Endodermal cell (in vitro differentiated cells): ENCODE results near the gene PCDH17. TPM values are rescaled to one million over a fixed set of nuclear protein-coding genes. Genes with fewer than 3 reads are reported as not detected.

Experiments used
- DNase-seq: peaks from one replicate; pipeline ENCODE4 v3.0.0-alpha.2; 2017
- H3K27ac ChIP-seq: 2 replicates; pipeline ENCODE4 v1.5.1; 2013; ENCODE audit warnings: mild to moderate bottlenecking, low read depth, low read length, moderate library complexity
- H3K27me3 ChIP-seq: 2 replicates; pipeline ENCODE4 v1.6.1; 2013; ENCODE audit warnings: mild to moderate bottlenecking, low read length, moderate library complexity; ENCODE audit not compliant: insufficient read depth, control insufficient read depth, poor library complexity, severe bottlenecking
- H3K36me3 ChIP-seq: 2 replicates; pipeline ENCODE4 v1.7.0; 2013; ENCODE audit warnings: mild to moderate bottlenecking, low read length, moderate library complexity; ENCODE audit not compliant: control insufficient read depth, insufficient read depth
- H3K4me1 ChIP-seq: one replicate; pipeline ENCODE4 v1.7.0; 2013; ENCODE audit warnings: low read length; ENCODE audit not compliant: control insufficient read depth, insufficient read depth
- H3K4me3 ChIP-seq: 2 replicates; pipeline ENCODE4 v1.5.1; 2013; ENCODE audit warnings: mild to moderate bottlenecking, low read length, moderate library complexity
- H3K9ac ChIP-seq: 2 replicates; pipeline ENCODE4 v1.6.1; 2013; ENCODE audit warnings: mild to moderate bottlenecking, low read length, moderate library complexity; ENCODE audit not compliant: poor library complexity, severe bottlenecking; ENCODE audit errors: extremely low read depth
- H3K9me3 ChIP-seq: 2 replicates; pipeline ENCODE4 v1.6.1; 2013; ENCODE audit warnings: mild to moderate bottlenecking, low read length, moderate library complexity; ENCODE audit not compliant: control insufficient read depth
- H3K27ac Mint-ChIP-seq: 2 replicates; pipeline ENCODE4 v1.8.0; 2020; ENCODE audit warnings: mixed read lengths
- H3K27me3 Mint-ChIP-seq: 2 replicates; pipeline ENCODE4 v1.8.0; 2021; ENCODE audit warnings: mild to moderate bottlenecking, mixed read lengths; ENCODE audit not compliant: insufficient read depth
- H3K36me3 Mint-ChIP-seq: 2 replicates; pipeline ENCODE4 v1.8.0; 2020; ENCODE audit warnings: low read depth, mixed read lengths
- H3K4me1 Mint-ChIP-seq: 2 replicates; pipeline ENCODE4 v1.8.0; 2020; ENCODE audit warnings: mixed read lengths
- H3K4me3 Mint-ChIP-seq: 2 replicates; pipeline ENCODE4 v1.8.0; 2020; ENCODE audit warnings: mild to moderate bottlenecking, moderate library complexity, mixed read lengths
- H3K9me3 Mint-ChIP-seq: 2 replicates; pipeline ENCODE4 v1.8.0; 2020; ENCODE audit warnings: mild to moderate bottlenecking, mixed read lengths
- CTCF ChIP-seq: fragments of 200-600 bp; sonication (generic); conservative IDR thresholded peaks from 2 replicates; pipeline ENCODE4 v1.5.0; 2021; ENCODE audit warnings: antibody characterized with exemption, mild to moderate bottlenecking
- WGBS, 2 experiments: methylation state at CpG; one replicate each; pipeline versions ENCODE4 v1.1.5 to v1.1.7; 2013; ENCODE audit warnings: missing lambda C conversion rate in 2 of 2, mixed read lengths in 1 of 2; ENCODE audit not compliant: insufficient coverage in 1 of 2, insufficient read length in 1 of 2; 5-methylcytosine and 5-hydroxymethylcytosine counted together
- total RNA-seq, 2 donors: library from RNA; stranded (reverse); fragmentation: NEBNext Ultra II Directional in 1 of 2; extraction: Animal tissue kit (Norgen Biotek cat#: 25700) in 1 of 2; gene quantifications; 2 replicates in 1 of 2; 3 replicates in 1 of 2; pipeline ENCODE4 v1.2.1, GENCODE V29; 2021

Gene PCDH17
- total RNA-seq, 2 donors from 2014 or later = 3.7 to 6.3 TPM

- Histone ChIP-seq H3K9ac (no peak overlapping the region), H3K27ac (no peak overlapping the region), H3K36me3 (no peaks in the 10 kb centered on the region), H3K9me3 (no peaks in the 10 kb centered on the region), H3K27me3 (no peaks in the 10 kb centered on the region), H3K4me1 (no peaks in the 10 kb centered on the region), H3K4me3 (no peak overlapping the region)
- Mint-ChIP-seq H3K27ac (no peak overlapping the region), H3K27me3 (peaks cover 4% of the 10 kb centered on the region), H3K4me1 (peaks cover 5% of the 10 kb centered on the region), H3K4me3 (no peak overlapping the region), H3K36me3 (no peaks in the 10 kb centered on the region), H3K9me3 (no peaks in the 10 kb centered on the region)
- WGBS, 2 experiments = 79% methylated on average over 1 of the region's 1 CpG; no CpG with 5 or more reads in 1 of the 2 experiments
- no peak for DNase-seq
- no peak for TF ChIP-seq CTCF
Measured at GRCh38 chr13:57726981-57727380, 95.4 kb downstream of the PCDH17 start.

- no peak overlapping the region for H3K4me3 Mint-ChIP-seq
- H3K4me1 ChIP-seq = no peaks in the 10 kb centered on the region
- H3K4me1 Mint-ChIP-seq = no peaks in the 10 kb centered on the region
- 78 to 100% methylated on average over 1 to 2 of the region's 2 CpGs for WGBS, 2 experiments
- H3K27me3 Mint-ChIP-seq = no peaks in the 10 kb centered on the region
- no peak for DNase-seq
- no peak for TF ChIP-seq CTCF
- no peaks in the 10 kb centered on the region for H3K9me3 Mint-ChIP-seq
- H3K9ac ChIP-seq = no peak overlapping the region
- H3K27ac ChIP-seq = no peak overlapping the region
- no peaks in the 10 kb centered on the region for H3K36me3 ChIP-seq
- no peaks in the 10 kb centered on the region for H3K27me3 ChIP-seq
- H3K9me3 ChIP-seq = no peaks in the 10 kb centered on the region
- H3K27ac Mint-ChIP-seq = no peak overlapping the region
- no peaks in the 10 kb centered on the region for H3K36me3 Mint-ChIP-seq
- no peak overlapping the region for H3K4me3 ChIP-seq
Measured at GRCh38 chr13:57734306-57734705, 102.8 kb downstream of the PCDH17 start.

GRCh38 chr13:57739089-57739488 is 107.5 kb downstream of the PCDH17 start:
- no peak for TF ChIP-seq CTCF
- no peak for DNase-seq
- no peaks in the 10 kb centered on the region for H3K27me3 Mint-ChIP-seq
- Histone ChIP-seq H3K4me3 (no peak overlapping the region), H3K36me3 (no peaks in the 10 kb centered on the region), H3K9ac (no peak overlapping the region), H3K27me3 (no peaks in the 10 kb centered on the region), H3K4me1 (no peaks in the 10 kb centered on the region), H3K9me3 (no peaks in the 10 kb centered on the region), H3K27ac (no peak overlapping the region)
- H3K4me3 Mint-ChIP-seq = no peak overlapping the region
- no peaks in the 10 kb centered on the region for H3K36me3 Mint-ChIP-seq
- H3K27ac Mint-ChIP-seq = no peak overlapping the region
- 67 to 93% methylated on average over 1 of the region's 2 CpGs for WGBS, 2 experiments
- no peaks in the 10 kb centered on the region for H3K4me1 Mint-ChIP-seq
- H3K9me3 Mint-ChIP-seq = no peaks in the 10 kb centered on the region
